Body of pancreas (tissue), 4 donors: Measurements from ENCODE around the gene YIPF7.

ENCODE experiments used
- CTCF ChIP-seq, 7 experiments: fragments of 450-650 bp in 4 of 7; fragments of 200-600 bp in 3 of 7; sonication (generic) in 3 of 7; IDR thresholded peaks; one replicate each; pipeline ENCODE4 v1.5.1; 2016 to 2019; ENCODE audit warnings: antibody characterized with exemption in 7 of 7
- POLR2A ChIP-seq, 3 donors: fragments of 450-650 bp; IDR thresholded peaks; one replicate each; pipeline ENCODE4 v1.6.1; 2016; ENCODE audit warnings: antibody characterized with exemption in 3 of 3, mild to moderate bottlenecking in 2 of 3

- no peak for TF ChIP-seq CTCF (IDR thresholded peaks at IDR 0.05)
- no peak for TF ChIP-seq POLR2A (IDR thresholded peaks at IDR 0.05)
These were observed 11.2 kb upstream of the YIPF7 start for GRCh38 chr4:44662623-44663005.
